Heart left ventricle (tissue), 16 donors: Measurements from ENCODE around the gene RGCC. TPM values are rescaled to one million over a fixed set of nuclear protein-coding genes. Genes with fewer than 3 reads are reported as not detected.
"Not testable (repeated sequence)": the region's sequence is repeated elsewhere in the genome, so short reads cannot be mapped to it uniquely, and the experiment has no call there.

Experiments
- ATAC-seq, 4 donors: fragments of 200-7000 bp; cut with Tn5 transposase; one replicate each; pipeline ENCODE4 v1.9.1; 2020 to 2022; ENCODE audit warnings: moderate library complexity in 4 of 4, mild to moderate bottlenecking in 3 of 4, moderate number of reproducible peaks in 1 of 4
- DNase-seq, 5 donors: peaks; one replicate each; pipeline ENCODE4 v3.0.0-alpha.2; 2020
- H3K27ac ChIP-seq, 12 donors: fragments of 200-600 bp; sonication (generic) in 4 of 12; one replicate each; pipeline versions ENCODE4 v1.5.0 to v1.8.0; 2016 to 2022; ENCODE audit warnings: mild to moderate bottlenecking in 2 of 12
- H3K27me3 ChIP-seq, 9 donors: fragments of 200-600 bp; sonication (generic) in 2 of 9; one replicate each; pipeline versions ENCODE4 v1.5.1 to v1.8.0; 2016 to 2022; ENCODE audit warnings: mild to moderate bottlenecking in 3 of 9
- H3K36me3 ChIP-seq, 9 donors: fragments of 200-600 bp; sonication (generic) in 2 of 9; one replicate each; pipeline versions ENCODE4 v1.5.0 to v1.8.0; 2018 to 2022; ENCODE audit warnings: mild to moderate bottlenecking in 2 of 9
- H3K4me1 ChIP-seq, 12 donors: fragments of 200-600 bp; sonication (generic) in 4 of 12; one replicate each; pipeline versions ENCODE4 v1.5.0 to v1.8.0; 2016 to 2022; ENCODE audit warnings: mild to moderate bottlenecking in 3 of 12
- H3K4me3 ChIP-seq, 12 donors: fragments of 200-600 bp; sonication (generic) in 4 of 12; one replicate each; pipeline versions ENCODE4 v1.5.0 to v1.8.0; 2017 to 2022; ENCODE audit warnings: mild to moderate bottlenecking in 9 of 12, moderate library complexity in 4 of 12
- H3K9me3 ChIP-seq, 12 donors: fragments of 200-600 bp; sonication (generic) in 4 of 12; one replicate each; pipeline versions ENCODE4 v1.5.0 to v1.8.0; 2016 to 2022; ENCODE audit warnings: mild to moderate bottlenecking in 1 of 12
- POLR2A ChIP-seq, 2 donors: fragments of 450-650 bp; IDR thresholded peaks; one replicate each; pipeline ENCODE4 v1.6.1; 2017; ENCODE audit warnings: antibody characterized with exemption in 2 of 2, mild to moderate bottlenecking in 2 of 2, moderate library complexity in 2 of 2
- WGBS, 4 donors: extraction: QIAGEN DNeasy Blood & Tissue Kit in 2 of 4; methylation state at CpG; one replicate each; pipeline versions ENCODE4 v1.1.5 to v1.1.7; 2013 to 2018; 5-methylcytosine and 5-hydroxymethylcytosine counted together
- intact Hi-C, 10 donors: fragments of 100-400 bp; cut with DNase I; formaldehyde crosslinking; loops; one replicate each; pipeline versions ENCODE4 v1.11.1 to v1.14.2; 2022
- polyA plus RNA-seq, 2 donors: library from polyadenylated mRNA; stranded (reverse); fragments of 200-250 nt; gene quantifications; one replicate each; pipeline ENCODE4 v1.2.3, GENCODE V29; 2013
- total RNA-seq, 9 donors: library from RNA; depleted of rRNA in 2 of 9; stranded (reverse); fragments of >200 nt in 2 of 9; fragmentation: NEBNext Ultra II Directional in 3 of 9; extraction: Animal tissue kit (Norgen Biotek cat#: 25700) in 3 of 9; gene quantifications; one replicate each; pipeline versions ENCODE4 v1.1.0 to v1.2.4, GENCODE V29; 2016 to 2023
- TF ChIP-seq, protein P1 (sequence below), 12 donors: fragments of 200-600 bp; sonication (generic) in 4 of 12; IDR thresholded peaks; one replicate each; pipeline versions ENCODE4 v1.5.0 to v1.8.0; 2018 to 2022; ENCODE audit warnings: antibody characterized with exemption in 12 of 12, mild to moderate bottlenecking in 5 of 12
- donor health status: ischemic (EF 13 %, LVEDD 7.1; RV severe dilation, severe dysfunction).
- donor health status: healthy with polysubstance abuse.
- donor health status: DM: no; HTN: yes; CAD: no.
- donor health status: DM: no; HTN: no; CAD: no.
- donor health status: ischemic (EF 25% LVEDD 6.9; RV normal size, moderate dysfunction).
- donor health status: ischemic (EF 25% LVEDD 5.7; RV mildly dilated, moderate dysfunction).
- donor health status: healthy.
- donor health status: DM: yes; HTN: yes; CAD: no.
- donor health status: ischemic (EF 35%, LVEDD 5.7; RV mildly dilated, moderate dysfunction).
- donor health status: nonischemic (EF 11% LVEDD 7.7; RV severe dilation, severe dysfunction).
- donor health status: DM: yes; HTN: yes; CAD: no.
- donor health status: PGD.
- donor health status: ischemic (EF 29% LVEDD 5.4; RV normal size, mild dysfunction).
- donor health status: nonischemic (EF 23%, LVEDD 6.1; RV moderate dilation, normal function).

The RGCC gene
- total and polyA plus RNA-seq, 11 donors = 22.9 to 228 (median 48.6) TPM

GRCh38 chr13:41418027-41418426 is 39.3 kb upstream of the RGCC start:
- Histone ChIP-seq H3K4me1 (no peaks in the 10 kb centered on the region), H3K9me3 (peaks cover 0 to 6% (median 0%) of the 10 kb centered on the region in 12 donors), H3K27ac (no peak overlapping the region), H3K27me3 (no peaks in the 10 kb centered on the region), H3K36me3 (no peaks in the 10 kb centered on the region), H3K4me3 (no peak overlapping the region)
- intact Hi-C loops = loop anchor here in 2 of 10 donors (10.0 kb wide), 1 partner anchor 237 kb away; no protein-coding TSS in a partner anchor
- no peak for DNase-seq
- no peak for ATAC-seq
- TF ChIP-seq, protein P1, sequence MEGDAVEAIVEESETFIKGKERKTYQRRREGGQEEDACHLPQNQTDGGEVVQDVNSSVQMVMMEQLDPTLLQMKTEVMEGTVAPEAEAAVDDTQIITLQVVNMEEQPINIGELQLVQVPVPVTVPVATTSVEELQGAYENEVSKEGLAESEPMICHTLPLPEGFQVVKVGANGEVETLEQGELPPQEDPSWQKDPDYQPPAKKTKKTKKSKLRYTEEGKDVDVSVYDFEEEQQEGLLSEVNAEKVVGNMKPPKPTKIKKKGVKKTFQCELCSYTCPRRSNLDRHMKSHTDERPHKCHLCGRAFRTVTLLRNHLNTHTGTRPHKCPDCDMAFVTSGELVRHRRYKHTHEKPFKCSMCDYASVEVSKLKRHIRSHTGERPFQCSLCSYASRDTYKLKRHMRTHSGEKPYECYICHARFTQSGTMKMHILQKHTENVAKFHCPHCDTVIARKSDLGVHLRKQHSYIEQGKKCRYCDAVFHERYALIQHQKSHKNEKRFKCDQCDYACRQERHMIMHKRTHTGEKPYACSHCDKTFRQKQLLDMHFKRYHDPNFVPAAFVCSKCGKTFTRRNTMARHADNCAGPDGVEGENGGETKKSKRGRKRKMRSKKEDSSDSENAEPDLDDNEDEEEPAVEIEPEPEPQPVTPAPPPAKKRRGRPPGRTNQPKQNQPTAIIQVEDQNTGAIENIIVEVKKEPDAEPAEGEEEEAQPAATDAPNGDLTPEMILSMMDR (IDR thresholded peaks at IDR 0.05) = no peak
- no peak for TF ChIP-seq POLR2A (IDR thresholded peaks at IDR 0.05)
- WGBS, 4 donors = 49 to 54% (median 52%) methylated on average over 5 of the region's 5 CpGs

- intact Hi-C loops = loop anchor here in 2 of 10 donors (10.0 kb wide), 1 partner anchor 236 kb away; no protein-coding TSS in a partner anchor
- H3K27me3 ChIP-seq = no peaks in the 10 kb centered on the region
- ATAC-seq = no peak
- TF ChIP-seq, protein P1 (IDR thresholded peaks at IDR 0.05) = no peak
- TF ChIP-seq POLR2A (IDR thresholded peaks at IDR 0.05) = no peak
- no peaks in the 10 kb centered on the region for H3K4me1 ChIP-seq
- no peak for DNase-seq
- H3K9me3 ChIP-seq = peaks cover 0 to 6% (median 0%) of the 10 kb centered on the region in 12 donors
- WGBS, 4 donors = 87 to 98% (median 91%) methylated on average over 2 of the region's 2 CpGs
- H3K4me3 ChIP-seq = no peak overlapping the region
- no peak overlapping the region for H3K27ac ChIP-seq
- no peaks in the 10 kb centered on the region for H3K36me3 ChIP-seq
Measured at GRCh38 chr13:41418731-41419130, 38.6 kb upstream of the RGCC start.

- no peaks in the 10 kb centered on the region for H3K4me1 ChIP-seq
- intact Hi-C loops = loop anchor here in 2 of 10 donors (10.0 kb wide), 1 partner anchor 236 kb away; no protein-coding TSS in a partner anchor
- no peak overlapping the region for H3K4me3 ChIP-seq
- TF ChIP-seq POLR2A (IDR thresholded peaks at IDR 0.05) = no peak
- TF ChIP-seq, protein P1 (IDR thresholded peaks at IDR 0.05) = no peak
- WGBS, 4 donors = 62 to 76% (median 67%) methylated on average over 1 of the region's 1 CpG
- peaks cover 0 to 6% (median 0%) of the 10 kb centered on the region in 12 donors for H3K9me3 ChIP-seq
- DNase-seq (no peak), ATAC-seq (no peak)
- no peak overlapping the region for H3K27ac ChIP-seq
- H3K27me3 ChIP-seq = no peaks in the 10 kb centered on the region
- H3K36me3 ChIP-seq = no peaks in the 10 kb centered on the region
Measured at GRCh38 chr13:41419206-41419605, 38.1 kb upstream of the RGCC start.

DNA sequence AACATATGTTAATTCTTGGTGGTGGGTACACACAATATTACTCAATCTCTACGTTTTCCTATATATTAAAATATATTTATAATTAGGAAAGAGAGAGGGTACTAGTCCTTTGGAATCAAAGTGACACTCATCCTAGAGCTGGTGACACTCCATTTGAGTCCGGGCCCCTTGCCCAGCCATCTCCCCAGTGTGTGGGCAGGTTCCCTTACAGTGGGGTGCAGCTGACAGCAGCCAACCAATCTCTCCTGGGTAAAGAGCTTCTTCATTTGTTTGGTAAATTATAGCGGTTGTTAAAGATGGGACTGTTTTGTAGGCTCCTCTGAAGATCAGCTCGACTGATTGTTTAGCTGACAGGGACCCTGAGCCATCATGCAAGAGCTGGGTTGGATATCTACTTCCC is 37.2 kb upstream of the RGCC start:
- whole genome bisulfite sequencing, 4 donors = 82 to 87% (median 85%) methylated on average over 4 of the region's 4 CpGs
- intact Hi-C loops = no loop called here
- Histone ChIP-seq H3K4me3 (no peak overlapping the region), H3K4me1 (no peaks in the 10 kb centered on the region), H3K9me3 (peaks cover 0 to 6% (median 0%) of the 10 kb centered on the region in 12 donors), H3K27me3 (no peaks in the 10 kb centered on the region), H3K27ac (no peak overlapping the region), H3K36me3 (no peaks in the 10 kb centered on the region)
- DNase-seq (no peak), ATAC-seq (no peak)
- TF ChIP-seq, protein P1 (IDR thresholded peaks at IDR 0.05) = no peak
- no peak for TF ChIP-seq POLR2A (IDR thresholded peaks at IDR 0.05)

GRCh38 chr13:41421330-41421729 is 36.0 kb upstream of the RGCC start:
- H3K27ac ChIP-seq, ATAC-seq, H3K27me3 ChIP-seq, H3K4me1 ChIP-seq, H3K36me3 ChIP-seq, H3K4me3 ChIP-seq, DNase-seq, H3K9me3 ChIP-seq, intact Hi-C loops: not testable (repeated sequence)
- 76 to 86% (median 81%) methylated on average over 6 of the region's 6 CpGs for WGBS, 4 donors

- H3K27me3 ChIP-seq, H3K4me1 ChIP-seq, intact Hi-C loops, H3K9me3 ChIP-seq, H3K27ac ChIP-seq, H3K4me3 ChIP-seq, ATAC-seq, DNase-seq, H3K36me3 ChIP-seq: not testable (repeated sequence)
- WGBS, 4 donors = 73 to 85% (median 81%) methylated on average over 7 of the region's 7 CpGs
Measured at GRCh38 chr13:41421983-41422382, 35.4 kb upstream of the RGCC start.

- DNase-seq, H3K4me1 ChIP-seq, H3K36me3 ChIP-seq, ATAC-seq, H3K27me3 ChIP-seq, intact Hi-C loops, H3K4me3 ChIP-seq, H3K9me3 ChIP-seq, H3K27ac ChIP-seq: not testable (repeated sequence)
- WGBS, 4 donors = 76 to 88% (median 82%) methylated on average over 13 of the region's 13 CpGs
Measured at GRCh38 chr13:41423259-41423658, 34.1 kb upstream of the RGCC start.
